HG03354 (cell line): ENCODE results near the gene DNAH17.
A peak's percentile ranks its signal among the peaks of the same experiment; 100 is the strongest.

Experiments used
- ATAC-seq: cut with Tn5 transposase; IDR thresholded peaks from one replicate; pipeline ENCODE4 v1.9.1; 2021; ENCODE audit warnings: mild to moderate bottlenecking; ENCODE audit not compliant: unreplicated experiment, poor library complexity, severe bottlenecking

The DNAH17 gene

GRCh38 chr17:78488867-78489634 is 88.1 kb downstream of the DNAH17 start:
- ATAC-seq: no peak

- no peak for ATAC-seq
Observed at GRCh38 chr17:78488156-78488555, 89.0 kb downstream of the DNAH17 start.

- ATAC-seq: no peak
Observed at GRCh38 chr17:78486946-78487680, 90.1 kb downstream of the DNAH17 start.

- no peak for ATAC-seq
Observed at GRCh38 chr17:78486228-78486802, 90.9 kb downstream of the DNAH17 start.

- ATAC-seq: no peak
Observed at GRCh38 chr17:78485290-78486168, 91.7 kb downstream of the DNAH17 start.

- ATAC-seq: peak; percentile 55
Observed at GRCh38 chr17:78484271-78485246, 92.6 kb downstream of the DNAH17 start.

GRCh38 chr17:78479369-78479768 is 97.8 kb downstream of the DNAH17 start:
- ATAC-seq: no peak

GRCh38 chr17:78478757-78479297 is 98.4 kb downstream of the DNAH17 start:
- no peak for ATAC-seq

- no peak for ATAC-seq
Observed at GRCh38 chr17:78477913-78478756, 99.1 kb downstream of the DNAH17 start.

GRCh38 chr17:78476973-78477372 is 100.2 kb downstream of the DNAH17 start:
- no peak for ATAC-seq

GRCh38 chr17:78476149-78476548 is 101.0 kb downstream of the DNAH17 start:
- ATAC-seq: no peak

- ATAC-seq: no peak
Observed at GRCh38 chr17:78475211-78475610, 102.0 kb downstream of the DNAH17 start.

GRCh38 chr17:78474614-78475146 is 102.5 kb downstream of the DNAH17 start:
- peak; percentile 81 for ATAC-seq

GRCh38 chr17:78473951-78474613 is 103.1 kb downstream of the DNAH17 start:
- ATAC-seq: no peak

GRCh38 chr17:78472035-78472905 is 104.9 kb downstream of the DNAH17 start:
- no peak for ATAC-seq

GRCh38 chr17:78471635-78472034 is 105.6 kb downstream of the DNAH17 start:
- ATAC-seq: no peak
